HL-60 (cell line): Measurements from ENCODE around the gene NUP205.

ENCODE experiments used
- DNase-seq, 2 experiments: peaks; one replicate each; pipeline ENCODE4 v3.0.0-alpha.2; 2010 to 2020; ENCODE audit warnings: low read depth in 1 of 2, low spot score in 1 of 2
- H3K27ac ChIP-seq: fragments of 250-450 bp; sonication (Bioruptor Pico); replicated peaks from 2 replicates; pipeline ENCODE4 v1.5.1; 2020; ENCODE audit warnings: mild to moderate bottlenecking, moderate library complexity
- H3K27me3 ChIP-seq: fragments of 250-450 bp; sonication (Bioruptor Pico); 2 replicates; pipeline ENCODE4 v1.5.1; 2021; ENCODE audit warnings: mild to moderate bottlenecking, moderate library complexity; ENCODE audit not compliant: insufficient read depth, poor library complexity, severe bottlenecking
- H3K4me3 ChIP-seq: replicated peaks from 2 replicates; pipeline ENCODE4 v1.5.1; 2011; ENCODE audit warnings: mild to moderate bottlenecking, control low read depth, low read length; ENCODE audit not compliant: insufficient read depth
- CTCF ChIP-seq: IDR thresholded peaks from one replicate; pipeline ENCODE4 v1.5.1; 2011; ENCODE audit warnings: low read length, control low read depth, inconsistent platforms; ENCODE audit not compliant: insufficient read depth
- GABPA ChIP-seq: IDR thresholded peaks from 2 replicates; pipeline ENCODE4 v1.6.1; 2012; ENCODE audit warnings: low read depth
- POLR2AphosphoS5 ChIP-seq: IDR thresholded peaks from 2 replicates; pipeline ENCODE4 v1.6.1; 2012; ENCODE audit warnings: low read depth
- SPI1 ChIP-seq: IDR thresholded peaks from 2 replicates; pipeline ENCODE4 v1.6.1; 2012; ENCODE audit warnings: low read depth, mild to moderate bottlenecking, borderline replicate concordance
- TF ChIP-seq, protein P1 (sequence below): IDR thresholded peaks from 2 replicates; pipeline ENCODE4 v1.6.1; 2012; ENCODE audit warnings: low read depth; ENCODE audit not compliant: insufficient replicate concordance

NUP205 gene

GRCh38 chr7:135509839-135510591, 47.7 kb upstream of the NUP205 start, which contains the start of gene CNOT4:
TSS of gene CNOT4 (minus strand) at chr7:135510102. CDS start at chr7:135438331, 71,771 bp downstream.
- TF ChIP-seq POLR2AphosphoS5 (peak; percentile 73; the same call in 1 of the 2 replicates), SPI1 (no peak)
- Histone ChIP-seq H3K27me3 (no peaks in the 10 kb centered on the region), H3K4me3 (peak within 1 kb of the TSS; percentile 81), H3K27ac (peak within 1 kb of the TSS; percentile 95)
- peak; percentile 88 to 96 for DNase-seq

GRCh38 chr7:135510592-135511183, 47.0 kb upstream of the NUP205 start:
- Histone ChIP-seq H3K27me3 (no peaks in the 10 kb centered on the region), H3K4me3 (peak overlapping the region; percentile 81), H3K27ac (peak overlapping the region; percentile 95)
- TF ChIP-seq SPI1 (no peak), POLR2AphosphoS5 (no peak), GABPA (no peak), CTCF (no peak)
- TF ChIP-seq, protein P1, sequence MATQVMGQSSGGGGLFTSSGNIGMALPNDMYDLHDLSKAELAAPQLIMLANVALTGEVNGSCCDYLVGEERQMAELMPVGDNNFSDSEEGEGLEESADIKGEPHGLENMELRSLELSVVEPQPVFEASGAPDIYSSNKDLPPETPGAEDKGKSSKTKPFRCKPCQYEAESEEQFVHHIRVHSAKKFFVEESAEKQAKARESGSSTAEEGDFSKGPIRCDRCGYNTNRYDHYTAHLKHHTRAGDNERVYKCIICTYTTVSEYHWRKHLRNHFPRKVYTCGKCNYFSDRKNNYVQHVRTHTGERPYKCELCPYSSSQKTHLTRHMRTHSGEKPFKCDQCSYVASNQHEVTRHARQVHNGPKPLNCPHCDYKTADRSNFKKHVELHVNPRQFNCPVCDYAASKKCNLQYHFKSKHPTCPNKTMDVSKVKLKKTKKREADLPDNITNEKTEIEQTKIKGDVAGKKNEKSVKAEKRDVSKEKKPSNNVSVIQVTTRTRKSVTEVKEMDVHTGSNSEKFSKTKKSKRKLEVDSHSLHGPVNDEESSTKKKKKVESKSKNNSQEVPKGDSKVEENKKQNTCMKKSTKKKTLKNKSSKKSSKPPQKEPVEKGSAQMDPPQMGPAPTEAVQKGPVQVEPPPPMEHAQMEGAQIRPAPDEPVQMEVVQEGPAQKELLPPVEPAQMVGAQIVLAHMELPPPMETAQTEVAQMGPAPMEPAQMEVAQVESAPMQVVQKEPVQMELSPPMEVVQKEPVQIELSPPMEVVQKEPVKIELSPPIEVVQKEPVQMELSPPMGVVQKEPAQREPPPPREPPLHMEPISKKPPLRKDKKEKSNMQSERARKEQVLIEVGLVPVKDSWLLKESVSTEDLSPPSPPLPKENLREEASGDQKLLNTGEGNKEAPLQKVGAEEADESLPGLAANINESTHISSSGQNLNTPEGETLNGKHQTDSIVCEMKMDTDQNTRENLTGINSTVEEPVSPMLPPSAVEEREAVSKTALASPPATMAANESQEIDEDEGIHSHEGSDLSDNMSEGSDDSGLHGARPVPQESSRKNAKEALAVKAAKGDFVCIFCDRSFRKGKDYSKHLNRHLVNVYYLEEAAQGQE: no peak
- DNase-seq: peak; percentile 34 to 38

GRCh38 chr7:135512135-135512887, 45.4 kb upstream of the NUP205 start:
- TF ChIP-seq GABPA: no peak
- TF ChIP-seq POLR2AphosphoS5: no peak
- no peak for TF ChIP-seq SPI1
- no peak for TF ChIP-seq CTCF
- TF ChIP-seq, protein P1: no peak
- Histone ChIP-seq H3K27ac (no peak overlapping the region), H3K4me3 (no peak overlapping the region), H3K27me3 (no peaks in the 10 kb centered on the region)
- DNase-seq: peak; percentile 65 to 73

DNA sequence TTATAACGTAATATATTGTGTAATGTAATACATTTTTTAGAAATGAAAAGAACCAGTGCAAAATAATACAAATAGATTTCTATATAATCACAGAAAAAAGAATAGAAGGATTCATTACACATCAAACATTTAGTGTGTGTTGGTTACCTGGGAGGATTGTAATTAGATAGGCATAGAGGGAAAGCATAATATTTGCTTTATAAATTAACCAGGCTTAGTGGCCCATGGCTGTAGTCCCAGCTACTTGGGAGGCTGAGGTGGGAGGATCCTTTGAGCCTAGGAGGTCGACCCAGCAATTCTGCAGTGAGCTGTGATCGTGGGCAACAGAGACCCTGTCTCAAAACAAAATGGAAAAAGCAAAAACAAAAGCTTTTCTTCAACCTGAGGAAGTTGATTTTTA, 42.9 kb upstream of the NUP205 start:
- H3K4me3 ChIP-seq: no peak overlapping the region
- no peak overlapping the region for H3K27ac ChIP-seq
- no peak for DNase-seq
- TF ChIP-seq CTCF: no peak
- no peak for TF ChIP-seq POLR2AphosphoS5
- TF ChIP-seq, protein P1: no peak
- no peak for TF ChIP-seq GABPA
- no peak for TF ChIP-seq SPI1
- no peaks in the 10 kb centered on the region for H3K27me3 ChIP-seq
